GM19193 (cell line): ENCODE measurements around the gene GNAI2.

Source experiments
- POLR2A ChIP-seq: IDR thresholded peaks from 4 replicates; pipeline ENCODE4 v1.6.1; 2011; ENCODE audit not compliant: insufficient read depth, insufficient read length; ENCODE audit errors: extremely low read depth

Gene GNAI2

DNA sequence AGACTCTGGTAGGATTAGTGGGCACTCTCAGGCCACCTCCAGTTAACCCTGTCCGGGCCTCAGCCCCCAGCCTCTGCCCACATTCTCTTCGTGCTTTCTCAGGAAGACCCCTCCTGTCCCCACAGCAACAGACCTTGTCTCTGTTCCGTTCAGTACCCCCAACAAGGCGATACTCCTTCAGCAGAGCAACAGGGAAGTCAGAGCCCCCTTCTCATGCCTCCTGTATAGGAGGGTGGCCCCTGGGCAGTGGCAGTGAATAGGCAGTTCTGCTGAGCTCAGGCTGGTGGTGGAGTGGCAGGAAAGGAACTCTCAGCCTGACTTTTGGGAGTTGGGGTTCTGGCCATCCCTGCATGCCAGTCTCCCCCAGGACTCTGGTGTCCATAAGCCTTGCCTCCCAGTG, 33.5 kb downstream of the GNAI2 start:
- no peak for TF ChIP-seq POLR2A

DNA sequence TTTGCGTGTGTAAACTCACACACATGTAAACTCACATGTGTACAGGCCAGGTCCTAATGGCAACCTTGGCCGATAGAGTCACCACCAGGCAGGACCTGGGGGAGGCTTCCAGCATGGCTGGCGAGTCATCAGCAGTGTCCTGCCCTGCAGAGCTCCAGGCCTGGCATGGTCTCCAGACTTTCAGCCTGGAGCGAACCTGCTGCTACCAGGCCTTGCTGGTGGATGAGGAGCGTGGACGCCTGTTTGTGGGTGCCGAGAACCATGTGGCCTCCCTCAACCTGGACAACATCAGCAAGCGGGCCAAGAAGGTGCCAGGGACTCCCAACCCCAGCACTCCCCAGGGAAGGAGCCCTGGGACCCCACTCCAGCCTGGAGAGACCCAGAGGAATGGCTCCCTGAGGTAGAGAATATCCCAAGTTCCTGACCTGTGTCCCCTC, 34.0 kb downstream of the GNAI2 start:
- no peak for TF ChIP-seq POLR2A

DNA sequence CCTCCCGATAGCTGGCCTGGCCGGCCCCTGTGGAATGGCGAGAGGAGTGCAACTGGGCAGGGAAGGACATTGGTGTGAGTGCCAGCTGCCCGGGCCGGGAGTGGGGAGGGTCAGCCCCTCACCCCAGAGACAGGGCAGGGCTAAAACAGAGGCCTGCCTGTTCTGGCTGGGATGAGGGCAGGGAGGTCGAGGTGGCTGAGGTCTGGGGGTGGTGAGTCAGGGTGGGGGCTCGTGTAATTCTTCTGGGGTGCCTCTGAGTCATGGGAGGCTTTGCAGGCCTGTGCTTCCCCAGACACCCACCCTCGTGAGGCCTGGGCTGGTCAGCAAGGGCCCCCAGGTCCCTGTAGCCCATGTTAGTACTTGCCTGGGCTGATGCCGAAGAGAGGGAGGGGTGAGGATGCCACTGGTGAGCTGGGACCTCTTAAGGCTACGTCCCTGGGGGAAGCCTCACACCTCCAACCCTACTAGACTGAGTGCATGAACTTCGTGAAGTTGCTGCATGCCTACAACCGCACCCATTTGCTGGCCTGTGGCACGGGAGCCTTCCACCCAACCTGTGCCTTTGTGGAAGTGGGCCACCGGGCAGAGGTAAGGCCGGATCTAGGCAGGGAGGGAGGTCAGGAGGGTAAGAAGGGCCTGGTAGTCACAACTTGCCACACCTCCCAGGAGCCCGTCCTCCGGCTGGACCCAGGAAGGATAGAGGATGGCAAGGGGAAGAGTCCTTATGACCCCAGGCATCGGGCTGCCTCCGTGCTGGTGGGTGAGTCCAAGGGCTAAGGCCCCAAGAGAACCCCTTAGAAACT, 34.6 kb downstream of the GNAI2 start:
- TF ChIP-seq POLR2A = no peak

DNA sequence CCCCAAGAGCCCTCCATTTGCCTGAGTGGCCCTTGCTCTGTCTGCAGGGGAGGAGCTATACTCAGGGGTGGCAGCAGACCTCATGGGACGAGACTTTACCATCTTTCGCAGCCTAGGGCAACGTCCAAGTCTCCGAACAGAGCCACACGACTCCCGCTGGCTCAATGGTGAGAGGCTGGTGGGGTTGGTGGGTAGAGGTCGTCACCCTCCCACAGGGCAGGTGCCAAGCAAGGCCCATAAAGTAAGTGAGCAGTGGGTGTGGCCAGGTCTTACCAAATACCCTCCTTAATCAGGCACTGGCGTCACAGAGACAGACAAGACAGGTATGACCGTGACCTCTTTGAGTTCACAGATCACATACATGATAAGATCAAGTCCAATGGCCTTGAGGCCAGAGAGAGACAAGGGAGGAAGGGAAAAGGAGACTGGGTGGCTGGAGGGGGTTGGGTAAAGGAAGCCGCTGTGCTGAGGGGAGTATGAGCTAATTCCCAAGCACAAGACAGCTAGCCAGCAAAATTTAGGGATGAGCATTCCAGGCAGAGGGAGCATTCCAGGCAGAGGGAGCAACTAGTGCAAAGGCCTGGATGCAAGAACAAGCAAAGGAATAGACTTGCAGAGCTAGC, 35.4 kb downstream of the GNAI2 start:
- TF ChIP-seq POLR2A = no peak

DNA sequence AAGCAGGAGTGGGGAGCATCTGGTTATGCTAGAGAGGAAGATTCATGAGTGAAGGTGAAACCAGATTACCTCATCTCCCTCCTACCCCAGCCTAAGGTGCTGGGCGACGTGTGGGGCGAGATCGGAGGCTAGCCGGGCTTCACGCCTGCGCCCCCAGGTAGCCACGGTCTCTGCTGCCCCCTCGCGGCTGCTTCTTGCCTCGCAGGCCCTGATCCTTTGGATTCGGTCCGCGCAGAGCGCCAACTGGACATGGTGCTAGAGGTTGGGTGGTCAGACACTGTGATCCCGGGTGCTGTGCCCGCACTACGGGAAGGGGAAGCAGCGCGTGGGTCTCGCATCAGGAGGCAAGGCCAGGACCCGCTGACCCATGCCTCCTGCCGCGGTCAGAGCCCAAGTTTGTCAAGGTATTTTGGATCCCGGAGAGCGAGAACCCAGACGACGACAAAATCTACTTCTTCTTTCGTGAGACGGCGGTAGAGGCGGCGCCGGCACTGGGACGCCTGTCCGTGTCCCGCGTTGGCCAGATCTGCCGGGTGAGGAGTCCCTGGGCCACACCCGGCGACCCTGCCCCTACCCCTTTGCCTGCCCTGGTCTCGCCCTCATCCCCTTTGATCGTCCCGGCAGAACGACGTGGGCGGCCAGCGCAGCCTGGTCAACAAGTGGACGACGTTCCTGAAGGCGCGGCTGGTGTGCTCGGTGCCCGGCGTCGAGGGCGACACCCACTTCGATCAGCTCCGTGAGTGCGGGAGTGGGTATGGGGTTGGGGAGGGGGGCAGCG, 37.1 kb downstream of the GNAI2 start:
- no peak for TF ChIP-seq POLR2A

DNA sequence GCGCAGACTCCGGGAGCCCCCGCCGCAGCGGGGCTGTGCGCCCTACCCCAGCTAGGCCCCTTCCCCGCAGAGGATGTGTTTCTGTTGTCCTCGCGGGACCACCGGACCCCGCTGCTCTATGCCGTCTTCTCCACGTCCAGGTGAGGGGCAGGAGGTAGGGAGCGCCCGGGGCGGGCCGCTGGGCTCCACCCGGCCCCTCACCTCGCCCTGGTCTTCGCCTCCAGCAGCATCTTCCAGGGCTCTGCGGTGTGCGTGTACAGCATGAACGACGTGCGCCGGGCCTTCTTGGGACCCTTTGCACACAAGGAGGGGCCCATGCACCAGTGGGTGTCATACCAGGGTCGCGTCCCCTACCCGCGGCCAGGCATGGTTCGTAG, 37.7 kb downstream of the GNAI2 start:
- TF ChIP-seq POLR2A = no peak

DNA sequence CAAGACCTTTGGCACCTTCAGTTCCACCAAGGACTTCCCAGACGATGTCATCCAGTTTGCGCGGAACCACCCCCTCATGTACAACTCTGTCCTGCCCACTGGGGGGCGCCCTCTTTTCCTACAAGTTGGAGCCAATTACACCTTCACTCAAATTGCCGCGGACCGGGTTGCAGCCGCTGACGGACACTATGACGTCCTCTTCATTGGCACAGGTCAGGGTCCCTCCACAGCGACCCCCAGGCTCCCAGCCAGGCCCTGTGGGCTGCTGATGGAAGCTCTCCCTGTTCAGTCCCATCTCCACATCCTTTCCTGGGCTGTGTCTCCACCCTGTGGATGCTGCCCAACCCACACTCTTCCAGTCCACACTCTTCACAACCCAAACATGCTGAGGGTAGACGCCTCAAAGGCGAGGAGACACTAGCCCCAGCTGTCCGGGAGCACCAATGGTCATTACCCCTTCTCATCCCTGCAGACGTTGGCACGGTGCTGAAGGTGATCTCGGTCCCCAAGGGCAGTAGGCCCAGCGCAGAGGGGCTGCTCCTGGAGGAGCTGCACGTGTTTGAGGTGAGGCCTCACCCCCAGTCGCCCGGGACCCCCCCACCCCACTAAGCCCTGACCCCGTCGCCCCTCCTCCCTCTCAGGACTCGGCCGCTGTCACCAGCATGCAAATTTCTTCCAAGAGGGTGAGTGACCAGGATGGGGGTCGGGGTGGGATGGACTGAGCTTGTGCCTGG, 38.5 kb downstream of the GNAI2 start:
- TF ChIP-seq POLR2A = no peak

DNA sequence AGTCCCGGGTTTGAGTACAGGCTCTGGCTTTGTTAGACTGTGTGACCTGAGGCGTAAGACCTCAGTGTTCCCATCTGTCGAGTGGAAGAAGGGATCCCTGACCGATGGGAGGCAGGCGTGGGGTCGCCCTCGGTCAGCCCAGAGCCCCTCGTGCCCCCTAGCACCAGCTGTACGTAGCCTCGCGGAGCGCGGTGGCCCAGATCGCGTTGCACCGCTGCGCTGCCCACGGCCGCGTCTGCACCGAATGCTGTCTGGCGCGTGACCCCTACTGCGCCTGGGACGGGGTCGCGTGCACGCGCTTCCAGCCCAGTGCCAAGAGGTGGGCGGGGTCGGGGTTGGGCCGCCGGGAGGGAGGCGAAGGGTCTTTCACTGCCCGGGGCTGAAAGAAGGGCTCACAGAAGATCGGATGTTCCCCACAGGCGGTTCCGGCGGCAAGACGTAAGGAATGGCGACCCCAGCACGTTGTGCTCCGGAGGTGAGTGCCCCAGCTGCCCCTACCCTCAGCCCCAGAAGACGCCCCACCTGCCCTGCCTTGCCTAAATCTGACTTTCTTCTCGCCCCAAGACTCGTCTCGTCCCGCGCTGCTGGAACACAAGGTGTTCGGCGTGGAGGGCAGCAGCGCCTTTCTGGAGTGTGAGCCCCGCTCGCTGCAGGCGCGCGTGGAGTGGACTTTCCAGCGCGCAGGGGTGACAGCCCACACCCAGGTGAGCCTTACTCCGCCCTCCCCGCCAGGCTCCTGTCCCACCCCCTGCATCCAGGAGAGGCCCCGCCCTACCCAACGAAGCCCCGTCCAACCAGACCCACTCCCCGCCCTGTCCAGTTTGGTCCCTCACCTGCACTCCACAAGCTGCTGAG, 39.4 kb downstream of the GNAI2 start:
- TF ChIP-seq POLR2A = no peak

DNA sequence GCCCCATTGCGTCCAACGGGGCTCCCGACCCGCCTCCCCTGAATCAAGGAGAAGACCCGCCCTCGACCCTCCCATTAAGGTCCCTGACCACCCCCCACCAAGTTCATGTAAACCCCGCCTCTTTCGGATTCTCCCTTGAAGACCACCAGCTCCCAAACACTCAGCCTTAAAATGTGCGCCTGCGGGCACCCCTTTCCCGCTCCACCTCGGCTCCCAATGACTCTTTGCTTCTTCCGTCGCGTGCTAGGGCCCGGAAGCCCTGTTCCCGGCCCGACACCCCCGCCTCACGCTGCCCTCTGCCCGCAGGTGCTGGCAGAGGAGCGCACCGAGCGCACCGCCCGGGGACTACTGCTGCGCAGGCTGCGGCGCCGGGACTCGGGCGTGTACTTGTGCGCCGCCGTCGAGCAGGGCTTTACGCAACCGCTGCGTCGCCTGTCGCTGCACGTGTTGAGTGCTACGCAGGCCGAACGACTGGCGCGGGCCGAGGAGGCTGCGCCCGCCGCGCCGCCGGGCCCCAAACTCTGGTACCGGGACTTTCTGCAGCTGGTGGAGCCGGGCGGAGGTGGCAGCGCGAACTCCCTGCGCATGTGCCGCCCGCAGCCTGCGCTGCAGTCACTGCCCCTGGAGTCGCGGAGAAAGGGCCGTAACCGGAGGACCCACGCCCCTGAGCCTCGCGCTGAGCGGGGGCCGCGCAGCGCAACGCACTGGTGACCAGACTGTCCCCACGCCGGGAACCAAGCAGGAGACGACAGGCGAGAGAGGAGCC, 40.2 kb downstream of the GNAI2 start:
- TF ChIP-seq POLR2A = no peak

DNA sequence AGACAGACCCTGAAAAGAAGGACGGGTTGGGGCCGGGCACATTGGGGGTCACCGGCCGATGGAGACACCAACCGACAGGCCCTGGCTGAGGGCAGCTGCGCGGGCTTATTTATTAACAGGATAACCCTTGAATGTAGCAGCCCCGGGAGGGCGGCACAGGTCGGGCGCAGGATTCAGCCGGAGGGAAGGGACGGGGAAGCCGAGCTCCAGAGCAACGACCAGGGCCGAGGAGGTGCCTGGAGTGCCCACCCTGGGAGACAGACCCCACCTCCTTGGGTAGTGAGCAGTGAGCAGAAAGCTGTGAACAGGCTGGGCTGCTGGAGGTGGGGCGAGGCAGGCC, 40.7 kb downstream of the GNAI2 start:
- TF ChIP-seq POLR2A = no peak

DNA sequence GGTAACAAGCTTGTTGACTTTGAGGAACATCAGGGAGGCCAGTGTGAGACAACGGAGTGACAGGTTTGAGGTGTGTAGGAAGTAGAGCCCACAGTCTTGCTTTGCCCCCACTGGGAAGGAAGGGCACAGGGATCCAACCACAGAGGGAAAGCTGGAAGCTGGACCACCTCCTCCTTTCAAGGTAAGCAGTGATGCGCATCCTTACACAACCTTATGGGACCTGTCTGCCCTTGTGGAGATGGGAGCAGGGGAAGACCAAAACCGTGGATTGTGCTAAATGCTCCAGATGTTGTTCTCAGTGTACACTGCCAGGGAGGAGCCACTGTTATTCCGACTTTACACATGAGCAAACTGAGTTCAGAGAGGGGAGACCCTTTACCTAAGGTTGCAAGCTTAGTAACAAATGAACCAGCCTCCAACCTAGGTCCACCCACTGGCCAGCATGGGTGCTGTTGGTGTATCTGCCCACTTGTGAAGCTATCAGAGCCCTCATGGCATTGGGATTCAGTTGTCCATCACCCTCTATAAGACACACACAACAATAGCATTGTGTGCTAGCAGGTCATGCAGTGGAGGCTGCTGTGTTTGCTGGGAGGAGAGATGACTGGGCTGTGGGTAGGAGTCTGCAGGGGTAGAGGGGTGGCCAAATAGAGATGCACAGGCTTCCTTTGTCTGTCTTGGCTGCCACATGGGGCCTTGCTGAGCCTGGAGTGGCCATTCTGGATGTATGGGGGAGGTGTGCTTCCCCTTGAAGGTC, 42.3 kb downstream of the GNAI2 start:
- TF ChIP-seq POLR2A = no peak

DNA sequence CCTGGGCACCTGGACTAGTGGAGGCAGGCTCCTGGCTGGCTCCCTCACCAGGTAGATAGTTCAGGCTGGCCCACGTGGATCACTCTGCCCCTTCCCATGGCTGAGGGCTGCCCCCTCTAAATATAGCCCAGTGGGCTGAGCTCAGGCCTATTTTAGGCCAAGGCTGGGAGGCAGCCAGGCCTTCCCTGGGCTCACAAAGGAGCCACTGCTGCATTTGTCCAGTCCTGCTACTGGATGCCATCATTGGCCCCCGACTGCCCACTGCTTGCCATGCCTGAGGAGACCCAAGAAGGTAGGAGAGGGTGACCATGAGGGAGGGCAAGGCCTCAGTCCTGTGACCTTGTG, 42.8 kb downstream of the GNAI2 start, which contains the start of gene LSMEM2:
TSS of gene LSMEM2 (plus strand) at position 208 of the 345 bp plus-strand sequence. CDS start at position 235, 27 bp downstream.
- no peak for TF ChIP-seq POLR2A

DNA sequence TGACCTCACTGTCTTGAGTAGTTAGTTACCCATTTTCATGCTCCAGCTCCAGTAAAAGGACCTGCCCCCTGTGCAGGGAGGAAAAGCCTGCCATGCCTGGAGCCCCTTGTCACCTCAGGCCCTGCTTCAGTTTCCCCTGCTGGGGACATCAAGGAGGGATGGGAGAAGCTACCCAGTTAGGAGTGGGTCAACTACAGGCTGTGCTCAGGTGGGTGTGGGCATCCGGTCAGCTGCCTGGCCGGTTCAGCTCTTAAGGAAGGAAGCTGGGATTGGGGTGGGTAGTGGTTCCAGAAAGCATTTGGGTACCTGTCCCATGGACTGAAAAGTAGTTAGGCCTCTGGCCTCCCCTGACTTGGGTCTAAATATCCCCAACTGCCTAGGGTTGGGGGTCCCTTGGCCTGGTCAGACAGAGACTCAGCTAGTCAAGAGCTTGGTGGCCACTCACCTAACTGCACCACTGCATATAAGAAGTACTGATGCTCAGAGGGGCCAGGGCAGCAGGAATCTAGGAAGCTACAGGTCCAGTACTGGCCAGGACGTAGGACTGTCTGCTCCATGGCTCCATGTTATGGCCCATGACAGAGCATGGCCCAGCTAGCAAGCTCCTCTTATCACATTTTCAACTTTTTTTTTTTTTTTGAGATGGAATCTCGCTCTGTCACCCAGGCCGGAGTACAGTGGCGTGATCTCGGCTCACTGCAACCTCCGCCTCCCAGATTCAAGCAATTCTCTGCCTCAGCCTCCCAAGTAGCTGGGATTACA, 43.4 kb downstream of the GNAI2 start:
- TF ChIP-seq POLR2A = no peak
